Neuronal stem cell (in vitro differentiated cells): ENCODE results near the gene SH3GL2.

Experiments used
- DNase-seq: peaks from one replicate; pipeline ENCODE4 v3.0.0-alpha.2; 2013; ENCODE audit warnings: low spot score
- H2AFZ ChIP-seq: one replicate; pipeline ENCODE4 v1.6.1; 2013; ENCODE audit warnings: mild to moderate bottlenecking, low read length, inconsistent platforms
- H2AK5ac ChIP-seq: 2 replicates; pipeline ENCODE4 v1.6.1; 2013; ENCODE audit warnings: low read depth, mild to moderate bottlenecking, inconsistent platforms, low read length, moderate library complexity, mixed read lengths
- H2BK120ac ChIP-seq: 2 replicates; pipeline ENCODE4 v1.6.1; 2013; ENCODE audit warnings: low read depth, mild to moderate bottlenecking, inconsistent platforms, low read length, moderate library complexity, mixed read lengths
- H2BK12ac ChIP-seq: one replicate; pipeline ENCODE4 v1.6.1; 2013; ENCODE audit warnings: low read length, inconsistent platforms
- H2BK15ac ChIP-seq: 2 replicates; pipeline ENCODE4 v1.6.1; 2013; ENCODE audit warnings: mild to moderate bottlenecking, low read length, inconsistent platforms, mixed read lengths
- H2BK5ac ChIP-seq: one replicate; pipeline ENCODE4 v1.6.1; 2013; ENCODE audit warnings: inconsistent platforms, mild to moderate bottlenecking, low read length, moderate library complexity
- H3K14ac ChIP-seq: one replicate; pipeline ENCODE4 v1.6.1; 2013; ENCODE audit warnings: low read length, inconsistent platforms
- H3K18ac ChIP-seq: 2 replicates; pipeline ENCODE4 v1.6.1; 2013; ENCODE audit warnings: low read length, inconsistent platforms
- H3K23ac ChIP-seq: 2 replicates; pipeline ENCODE4 v1.6.1; 2013; ENCODE audit warnings: low read depth, mild to moderate bottlenecking, mixed read lengths, low read length, inconsistent platforms; ENCODE audit not compliant: poor library complexity
- H3K27ac ChIP-seq: replicated peaks from 3 replicates; pipeline ENCODE4 v1.5.1; 2013; ENCODE audit warnings: low read length, inconsistent platforms
- H3K27me3 ChIP-seq, 3 experiments: 2 replicates each; pipeline ENCODE4 v1.6.1; 2013; ENCODE audit warnings: low read length in 3 of 3, mild to moderate bottlenecking in 2 of 3, inconsistent platforms in 1 of 3, low read depth in 1 of 3, mixed read lengths in 1 of 3, moderate library complexity in 1 of 3; ENCODE audit not compliant: control insufficient read depth in 3 of 3, insufficient read depth in 3 of 3
- H3K36me3 ChIP-seq, 2 donors: replicated peaks in 1 of 2; 2 replicates each; pipeline ENCODE4 v1.6.1; 2013; ENCODE audit warnings: low read length in 2 of 2; ENCODE audit not compliant: control insufficient read depth in 2 of 2, insufficient read depth in 2 of 2
- H3K4ac ChIP-seq: 2 replicates; pipeline ENCODE4 v1.6.1; 2013; ENCODE audit warnings: inconsistent platforms, mild to moderate bottlenecking, low read length, moderate library complexity
- H3K4me1 ChIP-seq, 2 donors: 1 replicate in 1 of 2; 2 replicates in 1 of 2; pipeline ENCODE4 v1.6.1; 2013; ENCODE audit warnings: low read length in 2 of 2, low read depth in 1 of 2; ENCODE audit not compliant: control insufficient read depth in 2 of 2, insufficient read depth in 1 of 2
- H3K4me2 ChIP-seq: one replicate; pipeline ENCODE4 v1.6.1; 2013; ENCODE audit warnings: mild to moderate bottlenecking, low read length, inconsistent platforms; ENCODE audit not compliant: insufficient read depth, poor library complexity, severe bottlenecking
- H3K4me3 ChIP-seq, 2 donors: 2 replicates each; pipeline ENCODE4 v1.5.1; 2013; ENCODE audit warnings: low read length in 2 of 2, mild to moderate bottlenecking in 2 of 2, inconsistent platforms in 1 of 2, moderate library complexity in 1 of 2
- H3K79me1 ChIP-seq: one replicate; pipeline ENCODE4 v1.6.1; 2013; ENCODE audit warnings: low read depth, mild to moderate bottlenecking, inconsistent platforms, low read length, moderate library complexity
- H3K9ac ChIP-seq: one replicate; pipeline ENCODE4 v1.6.1; 2013; ENCODE audit warnings: mild to moderate bottlenecking, low read depth, low read length, inconsistent platforms; ENCODE audit not compliant: poor library complexity
- H3K9me3 ChIP-seq, 2 donors: replicated peaks in 1 of 2; 2 replicates each; pipeline versions ENCODE3 to v1.6.1; 2013; ENCODE audit warnings: low read length in 2 of 2, mild to moderate bottlenecking in 2 of 2, inconsistent platforms in 1 of 2, low read depth in 1 of 2, mixed read lengths in 1 of 2, moderate library complexity in 1 of 2; ENCODE audit not compliant: control insufficient read depth in 2 of 2, insufficient read depth in 1 of 2
- H4K8ac ChIP-seq: one replicate; pipeline ENCODE4 v1.6.1; 2013; ENCODE audit warnings: low read depth, mild to moderate bottlenecking, inconsistent platforms, low read length, moderate library complexity
- H4K91ac ChIP-seq: one replicate; pipeline ENCODE4 v1.6.1; 2013; ENCODE audit warnings: low read length, low read depth, mild to moderate bottlenecking, inconsistent platforms; ENCODE audit not compliant: poor library complexity
- WGBS, 2 donors: extraction: QIAGEN DNeasy Blood & Tissue Kit; methylation state at CpG; one replicate each; pipeline ENCODE4 v1.1.7; 2013; ENCODE audit warnings: missing lambda C conversion rate in 2 of 2, mixed read lengths in 1 of 2; ENCODE audit not compliant: insufficient read length in 2 of 2, insufficient replicate concordance in 1 of 2; ENCODE audit errors: extremely low coverage in 2 of 2; 5-methylcytosine and 5-hydroxymethylcytosine counted together

The SH3GL2 gene

DNA sequence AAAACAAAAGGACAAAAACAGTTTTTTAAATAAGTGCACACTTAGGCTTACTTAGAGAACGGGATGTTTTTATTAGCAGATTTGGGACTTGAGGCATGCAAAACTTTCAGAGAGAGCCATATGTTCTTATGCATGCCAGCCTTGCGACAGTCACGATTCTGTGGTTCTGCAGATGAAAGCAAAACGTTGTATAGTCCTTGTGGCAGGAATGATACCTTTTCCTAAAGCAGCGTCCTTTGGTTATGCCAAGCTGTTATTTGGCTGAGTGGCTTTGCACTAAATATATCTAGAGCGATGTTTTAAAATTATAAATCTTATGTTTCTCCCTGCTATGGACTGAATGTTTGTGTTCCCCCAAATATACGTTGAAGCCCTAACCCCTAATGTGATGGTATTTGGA is 152.0 kb downstream of the SH3GL2 start:
- no peak overlapping the region for H4K91ac ChIP-seq
- no peaks in the 10 kb centered on the region for H3K79me1 ChIP-seq
- no peak overlapping the region for H3K27ac ChIP-seq
- no peak for DNase-seq
- no peak overlapping the region for H3K4ac ChIP-seq
- no peak overlapping the region for H2BK12ac ChIP-seq
- no peaks in the 10 kb centered on the region for H3K27me3 ChIP-seq
- H3K18ac ChIP-seq: no peak overlapping the region
- H4K8ac ChIP-seq: no peak overlapping the region
- no peak overlapping the region for H3K23ac ChIP-seq
- no peak overlapping the region for H2BK15ac ChIP-seq
- no peak overlapping the region for H2AFZ ChIP-seq
- no peak overlapping the region for H2BK5ac ChIP-seq
- H3K4me3 ChIP-seq: no peak overlapping the region
- H2AK5ac ChIP-seq: no peak overlapping the region
- H3K36me3 ChIP-seq: no peaks in the 10 kb centered on the region
- no peak overlapping the region for H3K14ac ChIP-seq
- no CpG with 5 or more reads among the region's 7 CpGs for WGBS, 2 donors
- H2BK120ac ChIP-seq: no peak overlapping the region
- H3K9ac ChIP-seq: no peak overlapping the region
- no peaks in the 10 kb centered on the region for H3K9me3 ChIP-seq
- no peak overlapping the region for H3K4me2 ChIP-seq
- no peaks in the 10 kb centered on the region for H3K4me1 ChIP-seq

DNA sequence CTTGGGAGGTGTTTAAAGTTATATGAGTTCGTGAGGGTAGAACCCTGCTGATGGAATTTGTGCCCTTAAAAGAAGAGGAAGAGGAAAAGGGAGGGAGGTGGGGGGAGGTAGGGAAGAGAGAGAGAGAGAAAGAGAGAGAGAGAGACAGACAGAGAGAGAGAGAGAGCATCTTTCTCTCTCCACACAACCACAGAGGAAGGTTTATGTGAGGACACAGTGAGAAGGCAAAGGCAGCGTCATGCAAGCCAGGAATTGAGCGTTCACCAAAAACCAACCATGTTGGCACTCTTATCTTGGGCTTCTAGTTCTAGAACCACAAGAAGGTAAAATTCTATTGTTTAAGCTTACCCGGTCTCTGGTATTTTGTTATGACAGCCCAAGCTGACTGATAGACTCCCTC is 152.4 kb downstream of the SH3GL2 start:
- H2BK5ac ChIP-seq: no peak overlapping the region
- WGBS, 2 donors: no CpG with 5 or more reads among the region's 4 CpGs

DNA sequence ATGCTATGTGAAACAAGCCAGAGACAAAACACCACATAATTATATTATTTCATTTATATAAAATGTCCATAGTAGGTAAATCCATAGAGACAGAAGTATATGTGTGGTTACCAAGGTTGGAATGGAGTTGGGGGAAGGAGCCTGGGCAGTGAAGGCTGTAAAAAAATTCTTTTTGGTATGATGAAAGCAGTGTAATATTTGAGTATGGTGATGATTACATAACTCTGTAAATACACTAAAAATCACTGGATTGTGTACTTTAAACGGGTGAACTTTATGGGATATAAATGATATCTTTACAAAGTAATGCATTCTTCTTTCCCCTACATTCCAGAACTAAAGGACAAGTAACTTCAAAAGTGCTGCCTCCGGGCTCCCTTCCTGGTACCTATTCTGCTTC is 155.8 kb downstream of the SH3GL2 start:
- Histone ChIP-seq H3K79me1 (no peaks in the 10 kb centered on the region), H3K4me1 (no peaks in the 10 kb centered on the region), H3K9ac (no peak overlapping the region), H4K8ac (no peak overlapping the region), H2AK5ac (no peak overlapping the region), H2AFZ (no peak overlapping the region), H3K9me3 (no peaks in the 10 kb centered on the region), H2BK5ac (no peak overlapping the region), H3K27me3 (no peaks in the 10 kb centered on the region), H3K4ac (no peak overlapping the region), H3K4me2 (no peak overlapping the region), H3K4me3 (no peak overlapping the region), H3K23ac (no peak overlapping the region), H3K27ac (no peak overlapping the region), H3K36me3 (no peaks in the 10 kb centered on the region), H3K14ac (no peak overlapping the region), H2BK120ac (no peak overlapping the region), H2BK15ac (no peak overlapping the region), H4K91ac (no peak overlapping the region), H3K18ac (no peak overlapping the region), H2BK12ac (no peak overlapping the region)
- WGBS, 2 donors: no CpG with 5 or more reads among the region's 2 CpGs
- DNase-seq: no peak

More for the DNA sequence above, 152.4 kb downstream of the SH3GL2 start:
- DNase-seq: no peak
- Histone ChIP-seq H3K4me1 (no peaks in the 10 kb centered on the region), H3K79me1 (no peaks in the 10 kb centered on the region), H2BK12ac (no peak overlapping the region), H3K27ac (no peak overlapping the region), H3K9ac (no peak overlapping the region), H3K4ac (no peak overlapping the region), H3K14ac (no peak overlapping the region), H4K8ac (no peak overlapping the region), H3K23ac (no peak overlapping the region), H3K4me2 (no peak overlapping the region), H2AK5ac (no peak overlapping the region), H3K9me3 (no peaks in the 10 kb centered on the region), H3K4me3 (no peak overlapping the region), H3K18ac (no peak overlapping the region), H2AFZ (no peak overlapping the region), H2BK120ac (no peak overlapping the region), H3K36me3 (no peaks in the 10 kb centered on the region), H4K91ac (no peak overlapping the region), H3K27me3 (no peaks in the 10 kb centered on the region), H2BK15ac (no peak overlapping the region)

GRCh38 chr9:17735859-17736258 is 157.0 kb downstream of the SH3GL2 start:
- no CpG with 5 or more reads among the region's 3 CpGs for WGBS, 2 donors
- Histone ChIP-seq H3K4me3 (no peak overlapping the region), H2BK5ac (no peak overlapping the region), H2BK12ac (no peak overlapping the region), H3K18ac (no peak overlapping the region), H2AK5ac (no peak overlapping the region), H3K79me1 (no peaks in the 10 kb centered on the region), H3K36me3 (no peaks in the 10 kb centered on the region), H2AFZ (no peak overlapping the region), H3K4me2 (no peak overlapping the region), H3K9ac (no peak overlapping the region), H3K4me1 (no peaks in the 10 kb centered on the region), H3K14ac (no peak overlapping the region), H4K8ac (no peak overlapping the region), H3K27ac (no peak overlapping the region), H3K27me3 (no peaks in the 10 kb centered on the region), H3K9me3 (no peaks in the 10 kb centered on the region), H2BK15ac (no peak overlapping the region), H3K23ac (no peak overlapping the region), H3K4ac (no peak overlapping the region), H2BK120ac (no peak overlapping the region), H4K91ac (no peak overlapping the region)
- no peak for DNase-seq
